ENCODE results near the gene FXYD2.
"Not testable (repeated sequence)": the region's sequence is repeated elsewhere in the genome, so short reads cannot be mapped to it uniquely, and the experiment has no call there.

Gene FXYD2

DNA sequence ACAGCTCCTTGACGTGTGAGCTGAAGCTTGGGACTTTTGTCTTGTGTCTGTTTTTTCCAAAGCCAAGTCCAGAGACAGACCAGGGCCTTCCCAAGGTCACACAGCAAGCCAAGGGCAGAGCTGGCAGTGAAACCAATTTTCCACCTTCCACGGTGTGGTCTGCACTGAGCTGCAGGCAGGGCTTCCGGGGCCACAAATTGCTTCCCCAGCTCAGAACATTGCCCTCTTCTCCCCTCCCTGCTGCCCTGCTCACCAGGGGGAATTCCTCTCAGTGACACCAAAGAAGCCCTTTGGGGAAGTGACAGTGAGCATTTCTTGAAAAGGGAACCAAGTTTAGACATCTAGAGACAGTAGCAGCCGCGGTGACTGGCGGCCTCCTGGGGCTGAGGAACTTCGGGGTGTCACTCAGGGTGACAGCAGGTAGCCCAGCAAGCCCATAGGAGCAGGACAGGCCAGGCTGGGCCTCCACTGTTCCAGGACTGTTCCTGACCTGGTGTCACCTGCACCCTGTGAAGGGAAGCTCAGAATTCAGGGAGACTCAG, 9.2 kb downstream of the FXYD2 start:
- no peak overlapping the region for H3K4me3 ChIP-seq (ENCODE audit: low read depth, low read length)
- TF ChIP-seq, protein P1, sequence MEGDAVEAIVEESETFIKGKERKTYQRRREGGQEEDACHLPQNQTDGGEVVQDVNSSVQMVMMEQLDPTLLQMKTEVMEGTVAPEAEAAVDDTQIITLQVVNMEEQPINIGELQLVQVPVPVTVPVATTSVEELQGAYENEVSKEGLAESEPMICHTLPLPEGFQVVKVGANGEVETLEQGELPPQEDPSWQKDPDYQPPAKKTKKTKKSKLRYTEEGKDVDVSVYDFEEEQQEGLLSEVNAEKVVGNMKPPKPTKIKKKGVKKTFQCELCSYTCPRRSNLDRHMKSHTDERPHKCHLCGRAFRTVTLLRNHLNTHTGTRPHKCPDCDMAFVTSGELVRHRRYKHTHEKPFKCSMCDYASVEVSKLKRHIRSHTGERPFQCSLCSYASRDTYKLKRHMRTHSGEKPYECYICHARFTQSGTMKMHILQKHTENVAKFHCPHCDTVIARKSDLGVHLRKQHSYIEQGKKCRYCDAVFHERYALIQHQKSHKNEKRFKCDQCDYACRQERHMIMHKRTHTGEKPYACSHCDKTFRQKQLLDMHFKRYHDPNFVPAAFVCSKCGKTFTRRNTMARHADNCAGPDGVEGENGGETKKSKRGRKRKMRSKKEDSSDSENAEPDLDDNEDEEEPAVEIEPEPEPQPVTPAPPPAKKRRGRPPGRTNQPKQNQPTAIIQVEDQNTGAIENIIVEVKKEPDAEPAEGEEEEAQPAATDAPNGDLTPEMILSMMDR (IDR thresholded peaks at IDR 0.05; ENCODE audit: low read depth, low read length), result no peak

DNA sequence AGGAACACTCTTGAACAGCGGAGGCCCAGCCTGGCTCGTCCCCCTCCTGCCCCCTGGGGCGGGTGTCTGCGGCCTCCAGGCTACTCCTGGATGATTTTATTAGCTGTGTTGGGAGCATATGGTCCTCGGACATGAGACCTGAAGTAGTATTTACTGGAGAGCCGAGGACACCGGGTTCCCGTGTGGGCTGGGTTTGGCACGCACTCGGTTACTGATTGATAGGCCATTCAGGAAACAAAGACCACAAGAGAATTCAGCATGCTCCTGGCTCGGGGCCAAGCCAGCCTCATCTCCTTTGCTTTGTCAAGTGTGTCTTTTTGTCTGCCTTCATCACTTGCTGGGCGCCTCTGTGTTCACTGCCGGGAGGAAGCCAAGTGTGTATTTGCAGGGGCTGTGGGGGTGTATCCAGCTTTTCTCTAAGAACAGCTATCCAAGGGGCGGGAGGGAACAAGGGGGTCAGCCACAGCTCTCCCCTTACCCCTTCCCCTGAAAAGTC, 9.7 kb downstream of the FXYD2 start:
- TF ChIP-seq, protein P1 (IDR thresholded peaks at IDR 0.05; ENCODE audit: low read depth, low read length), result no peak
- no peak overlapping the region for H3K4me3 ChIP-seq (ENCODE audit: low read depth, low read length)

DNA sequence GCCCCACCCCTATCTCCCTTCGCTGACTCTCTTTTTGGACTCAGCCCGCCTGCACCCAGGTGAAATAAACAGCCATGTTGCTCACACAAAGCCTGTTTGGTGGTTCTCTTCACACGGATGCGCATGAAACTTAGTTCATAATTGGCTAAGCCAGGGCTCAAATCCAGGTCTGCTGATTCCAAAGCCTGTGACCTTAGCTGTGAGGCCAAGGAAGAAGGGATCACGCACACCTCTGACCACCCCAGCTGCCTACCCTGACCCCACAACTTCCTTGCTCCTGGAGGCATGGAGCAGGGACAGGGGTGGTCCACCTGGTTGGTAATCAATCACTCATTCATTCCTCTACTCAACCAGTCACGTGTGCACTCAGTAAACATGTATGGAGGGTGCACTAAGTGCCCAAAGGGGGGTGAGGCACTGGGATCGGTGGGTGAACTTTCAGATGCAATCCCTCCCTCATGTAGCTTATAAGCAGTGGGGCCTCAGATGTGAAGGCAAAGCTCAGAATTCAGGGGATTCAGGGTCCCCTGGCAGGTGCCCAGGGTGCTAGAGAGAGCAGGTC, 10.3 kb downstream of the FXYD2 start:
- H3K4me3 ChIP-seq (ENCODE audit: low read depth, low read length), result no peak overlapping the region

DNA sequence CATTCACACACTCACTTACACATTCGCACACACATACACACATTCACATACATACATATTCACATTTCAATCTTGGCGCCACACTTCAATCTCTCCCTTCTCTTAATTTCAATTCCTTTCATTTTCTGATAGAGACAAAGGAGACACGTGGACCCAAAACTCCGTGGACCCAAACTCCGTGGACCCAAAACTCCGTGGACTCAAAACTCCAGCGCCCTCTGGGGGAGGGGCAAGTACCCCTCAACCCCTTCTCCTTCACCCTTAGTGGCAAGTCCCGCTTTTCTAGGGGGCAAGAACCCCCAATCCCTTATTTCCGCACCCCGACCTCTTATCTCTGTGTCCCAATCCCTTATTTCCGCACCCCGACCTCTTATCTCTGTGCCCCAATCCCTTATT, 14.5 kb downstream of the FXYD2 start:
- H3K4me3 ChIP-seq (ENCODE audit: low read depth, low read length), result not testable (repeated sequence)

More for the DNA sequence above, 10.3 kb downstream of the FXYD2 start:
- TF ChIP-seq, protein P1 (IDR thresholded peaks at IDR 0.05; ENCODE audit: low read depth, low read length), result no peak

DNA sequence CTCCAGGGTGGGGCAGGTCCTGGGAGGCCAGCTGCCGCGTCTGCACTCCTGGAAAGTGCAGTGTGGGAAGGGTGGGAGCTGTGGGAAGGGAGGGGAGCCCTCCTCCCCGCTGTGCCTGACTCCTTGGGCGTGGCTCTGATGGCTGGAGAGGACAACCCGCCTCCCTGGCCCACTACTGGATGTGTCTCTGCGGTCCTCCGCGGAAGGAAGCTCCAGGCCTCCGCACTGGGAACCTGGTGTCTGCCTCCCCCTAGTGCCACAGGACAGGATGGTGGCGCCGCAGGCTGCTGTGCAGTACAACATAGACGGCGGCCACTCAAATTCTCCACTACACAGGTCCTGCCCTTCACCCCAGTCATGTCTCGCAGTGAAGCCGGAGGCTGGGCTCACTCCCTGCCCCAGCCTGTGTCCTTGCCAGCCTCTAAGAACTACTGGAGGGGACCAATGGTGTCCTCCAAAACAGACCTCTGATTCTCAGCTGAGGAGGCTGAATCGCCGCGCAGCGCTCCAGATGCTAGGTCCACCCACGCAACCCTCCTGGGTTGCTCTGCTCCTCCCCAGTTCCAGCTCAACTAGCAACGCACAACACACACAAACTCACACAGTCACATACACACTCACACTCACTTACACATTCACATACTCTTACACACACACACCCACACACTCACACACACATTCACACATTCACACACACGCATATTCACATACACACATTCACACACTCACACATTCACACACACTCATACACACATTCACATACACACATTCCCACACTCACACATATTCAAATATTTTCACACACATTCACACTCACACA, 15.1 kb downstream of the FXYD2 start:
- H3K4me3 ChIP-seq (ENCODE audit: low read depth, low read length), result no peak overlapping the region
- TF ChIP-seq, protein P1 (IDR thresholded peaks at IDR 0.05; ENCODE audit: low read depth, low read length), result no peak

DNA sequence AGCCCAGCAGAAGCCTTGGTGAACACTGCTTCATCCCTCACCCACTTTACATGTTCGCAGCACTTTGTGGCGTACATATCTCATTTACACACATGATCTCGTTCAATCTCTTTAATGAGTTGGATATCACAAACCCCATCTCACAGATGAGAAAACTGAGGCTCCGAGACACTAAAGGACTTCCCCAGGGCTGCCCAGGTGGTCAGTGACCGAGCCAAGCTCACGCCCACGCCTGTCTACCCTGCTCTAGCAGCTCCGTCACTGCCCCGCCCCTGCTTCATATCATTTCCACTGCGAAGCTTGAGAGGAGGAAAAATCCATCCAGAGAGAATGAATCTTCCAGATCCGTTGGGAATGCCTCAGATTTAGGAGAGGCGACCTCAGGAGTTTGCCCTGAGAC, 15.8 kb downstream of the FXYD2 start:
- no peak overlapping the region for H3K4me3 ChIP-seq (ENCODE audit: low read depth, low read length)
- TF ChIP-seq, protein P1 (IDR thresholded peaks at IDR 0.05; ENCODE audit: low read depth, low read length), result no peak

DNA sequence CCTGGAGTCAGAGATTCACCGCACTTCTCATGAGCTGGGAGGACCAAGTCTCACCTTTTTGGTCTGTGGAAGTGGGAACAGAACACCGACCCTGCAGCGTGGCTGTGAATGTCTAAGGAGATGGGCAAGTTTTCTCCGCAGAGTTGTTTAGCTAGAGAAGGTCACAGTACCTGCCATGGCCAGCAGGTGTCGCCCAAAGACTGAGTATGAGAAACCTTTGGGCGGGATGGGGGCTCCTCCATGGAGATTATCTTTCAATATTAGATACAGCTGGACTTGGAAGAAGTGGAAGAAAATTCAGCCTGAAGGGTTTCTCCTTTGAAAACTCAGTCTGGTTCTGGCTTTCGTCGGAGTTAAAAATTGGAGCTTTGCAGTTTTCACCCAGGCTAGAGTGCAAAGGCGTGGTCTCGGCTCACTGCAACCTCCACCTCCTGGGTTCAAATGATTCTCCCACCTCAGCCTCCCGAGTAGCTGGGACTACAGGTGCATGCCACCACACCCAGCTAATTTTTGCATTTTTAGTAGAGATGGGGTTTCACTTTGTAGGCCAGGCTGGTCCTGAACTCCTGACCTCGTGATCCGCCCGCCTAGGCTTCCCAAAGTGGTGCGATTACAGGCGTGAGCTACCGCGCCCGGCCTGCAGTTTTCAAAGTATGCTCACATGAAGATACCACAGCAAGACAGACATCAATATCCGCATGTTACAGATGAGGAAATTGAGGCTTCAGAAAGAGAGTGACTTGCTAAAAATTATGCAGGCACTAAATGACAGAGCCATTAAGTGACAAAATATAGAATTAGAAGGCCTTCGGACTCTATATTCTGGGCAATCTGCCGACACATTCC, 16.8 kb downstream of the FXYD2 start:
- TF ChIP-seq, protein P1 (IDR thresholded peaks at IDR 0.05; ENCODE audit: low read depth, low read length), result peak; percentile 89
- no peak overlapping the region for H3K4me3 ChIP-seq (ENCODE audit: low read depth, low read length)
